H9 (cell line): ENCODE data around the gene ESRP2. TPM values are rescaled to one million over a fixed set of nuclear protein-coding genes. Genes with fewer than 3 reads are reported as not detected.

ENCODE experiments used
- DNase-seq: peaks from one replicate; pipeline ENCODE4 v3.0.0-alpha.2; 2017
- H2AFZ ChIP-seq: one replicate; pipeline ENCODE4 v1.6.1; 2013; ENCODE audit warnings: mild to moderate bottlenecking, low read length, control low read depth, moderate library complexity
- H2AK5ac ChIP-seq: 2 replicates; pipeline ENCODE4 v1.6.1; 2013; ENCODE audit warnings: low read length, control low read depth, mixed read lengths; ENCODE audit not compliant: insufficient read length
- H2BK120ac ChIP-seq: one replicate; pipeline ENCODE4 v1.6.1; 2013; ENCODE audit warnings: low read depth, mild to moderate bottlenecking, low read length, control low read depth, inconsistent platforms; ENCODE audit not compliant: poor library complexity, severe bottlenecking
- H2BK12ac ChIP-seq: 2 replicates; pipeline ENCODE4 v1.6.1; 2013; ENCODE audit warnings: low read length, control low read depth, mixed read lengths, low read depth; ENCODE audit not compliant: insufficient read length
- H2BK15ac ChIP-seq: 2 replicates; pipeline ENCODE4 v1.6.1; 2013; ENCODE audit warnings: low read depth, low read length, control low read depth
- H2BK20ac ChIP-seq: one replicate; pipeline ENCODE4 v1.6.1; 2013; ENCODE audit warnings: low read depth, mild to moderate bottlenecking, low read length, control low read depth, inconsistent platforms; ENCODE audit not compliant: poor library complexity, severe bottlenecking
- H2BK5ac ChIP-seq: 2 replicates; pipeline ENCODE4 v1.6.1; 2013; ENCODE audit warnings: low read length, control low read depth, mixed read lengths; ENCODE audit not compliant: insufficient read length
- H3K14ac ChIP-seq: 2 replicates; pipeline ENCODE4 v1.6.1; 2013; ENCODE audit warnings: low read length, control low read depth; ENCODE audit not compliant: insufficient read depth
- H3K18ac ChIP-seq: 2 replicates; pipeline ENCODE4 v1.6.1; 2013; ENCODE audit warnings: low read depth, mild to moderate bottlenecking, mixed read lengths, low read length, control low read depth; ENCODE audit not compliant: insufficient read length
- H3K23ac ChIP-seq: 2 replicates; pipeline ENCODE4 v1.6.1; 2013; ENCODE audit warnings: low read length, control low read depth, mixed read lengths, low read depth; ENCODE audit not compliant: insufficient read length
- H3K23me2 ChIP-seq: 2 replicates; pipeline ENCODE4 v1.6.1; 2013; ENCODE audit warnings: low read depth, mild to moderate bottlenecking, mixed read lengths, low read length, control low read depth; ENCODE audit not compliant: insufficient read length, poor library complexity, severe bottlenecking
- H3K27ac ChIP-seq: 2 replicates; pipeline ENCODE4 v1.5.1; 2013; ENCODE audit warnings: low read length, control low read depth, mixed read lengths, low read depth; ENCODE audit not compliant: insufficient read length
- H3K27me3 ChIP-seq: 2 replicates; pipeline ENCODE4 v1.6.1; 2013; ENCODE audit warnings: low read length, control low read depth, inconsistent platforms; ENCODE audit not compliant: insufficient read depth
- H3K4ac ChIP-seq: 2 replicates; pipeline ENCODE4 v1.6.1; 2013; ENCODE audit warnings: low read depth, mild to moderate bottlenecking, control low read depth, inconsistent platforms, low read length, moderate library complexity
- H3K4me1 ChIP-seq: 2 replicates; pipeline ENCODE4 v1.6.1; 2013; ENCODE audit warnings: low read length, control low read depth, inconsistent platforms; ENCODE audit not compliant: insufficient read depth
- H3K4me2 ChIP-seq: 2 replicates; pipeline ENCODE4 v1.6.1; 2013; ENCODE audit warnings: low read length, control low read depth, mixed read lengths; ENCODE audit not compliant: insufficient read length, insufficient read depth
- H3K56ac ChIP-seq: 2 replicates; pipeline ENCODE4 v1.6.1; 2013; ENCODE audit warnings: low read depth, mild to moderate bottlenecking, mixed read lengths, low read length, control low read depth; ENCODE audit not compliant: insufficient read length
- H3K79me1 ChIP-seq: 2 replicates; pipeline ENCODE4 v1.6.1; 2013; ENCODE audit warnings: low read depth, mild to moderate bottlenecking, moderate library complexity, low read length, control low read depth, inconsistent platforms; ENCODE audit not compliant: insufficient read depth, poor library complexity, severe bottlenecking
- H3K79me2 ChIP-seq: 2 replicates; pipeline ENCODE4 v1.6.1; 2013; ENCODE audit warnings: low read length, control low read depth, inconsistent platforms; ENCODE audit not compliant: insufficient read depth
- H3K9ac ChIP-seq: 2 replicates; pipeline ENCODE4 v1.6.1; 2013; ENCODE audit warnings: low read length, control low read depth, mixed read lengths; ENCODE audit not compliant: insufficient read length; ENCODE audit errors: extremely low read depth
- H3K9me3 ChIP-seq: one replicate; pipeline ENCODE4 v1.6.1; 2013; ENCODE audit warnings: low read depth, low read length, inconsistent platforms; ENCODE audit not compliant: control insufficient read depth
- H3T11ph ChIP-seq: one replicate; pipeline ENCODE4 v1.6.1; 2013; ENCODE audit warnings: mild to moderate bottlenecking, low read length, control low read depth, inconsistent platforms
- H4K20me1 ChIP-seq: one replicate; pipeline ENCODE4 v1.6.1; 2013; ENCODE audit not compliant: control insufficient read depth, insufficient read length, insufficient read depth
- H4K5ac ChIP-seq: 2 replicates; pipeline ENCODE4 v1.6.1; 2013; ENCODE audit warnings: low read depth, mild to moderate bottlenecking, mixed read lengths, low read length, control low read depth; ENCODE audit not compliant: insufficient read length
- H4K8ac ChIP-seq: replicated peaks from 2 replicates; pipeline ENCODE4 v1.6.1; 2013; ENCODE audit warnings: low read length, control low read depth, mixed read lengths, low read depth; ENCODE audit not compliant: insufficient read length
- H4K91ac ChIP-seq: 2 replicates; pipeline ENCODE4 v1.6.1; 2013; ENCODE audit warnings: low read depth, mild to moderate bottlenecking, moderate library complexity, mixed read lengths, low read length, control low read depth; ENCODE audit not compliant: insufficient read length
- H3K27ac Mint-ChIP-seq, 3 experiments: 2 replicates in 2 of 3; 3 replicates in 1 of 3; pipeline ENCODE4 v1.8.0; 2020 to 2021; ENCODE audit warnings: mixed read lengths in 3 of 3, mild to moderate bottlenecking in 1 of 3, moderate library complexity in 1 of 3
- H3K27me3 Mint-ChIP-seq: 2 replicates; pipeline ENCODE4 v1.8.0; 2021; ENCODE audit warnings: low read depth, mild to moderate bottlenecking, moderate library complexity, mixed read lengths
- H3K36me3 Mint-ChIP-seq, 3 experiments: 2 replicates in 2 of 3; 3 replicates in 1 of 3; pipeline ENCODE4 v1.8.0; 2020 to 2021; ENCODE audit warnings: low read depth in 3 of 3, mixed read lengths in 3 of 3; ENCODE audit not compliant: insufficient read depth in 1 of 3
- H3K4me1 Mint-ChIP-seq, 2 experiments: 2 replicates each; pipeline ENCODE4 v1.8.0; 2020; ENCODE audit warnings: mixed read lengths in 2 of 2
- H3K4me3 Mint-ChIP-seq, 2 experiments: 2 replicates in 1 of 2; 3 replicates in 1 of 2; pipeline ENCODE4 v1.8.0; 2020 to 2021; ENCODE audit warnings: mild to moderate bottlenecking in 2 of 2, mixed read lengths in 2 of 2, moderate library complexity in 1 of 2
- H3K9me3 Mint-ChIP-seq, 2 experiments: 2 replicates in 1 of 2; 3 replicates in 1 of 2; pipeline ENCODE4 v1.8.0; 2020; ENCODE audit warnings: mild to moderate bottlenecking in 2 of 2, mixed read lengths in 2 of 2, moderate library complexity in 1 of 2
- WGBS: extraction: QIAGEN DNeasy Blood & Tissue Kit; methylation state at CpG from one replicate; pipeline ENCODE4 v1.1.7; 2013; ENCODE audit warnings: missing lambda C conversion rate, low lambda C conversion rate, mixed read lengths; ENCODE audit not compliant: insufficient read length; ENCODE audit errors: extremely low coverage; 5-methylcytosine and 5-hydroxymethylcytosine counted together
- total RNA-seq: library from RNA; stranded (reverse); gene quantifications from 2 replicates; pipeline ENCODE4 v1.2.1, GENCODE V29; 2021
- TF ChIP-seq, protein P1 (sequence below): fragments of 200-600 bp; sonication (generic); conservative IDR thresholded peaks from 3 replicates; pipeline ENCODE4 v1.8.0; 2021; ENCODE audit warnings: antibody characterized with exemption, mild to moderate bottlenecking

ESRP2 gene
- total RNA-seq, 1 experiment from 2014 or later: 59.5 TPM

DNA sequence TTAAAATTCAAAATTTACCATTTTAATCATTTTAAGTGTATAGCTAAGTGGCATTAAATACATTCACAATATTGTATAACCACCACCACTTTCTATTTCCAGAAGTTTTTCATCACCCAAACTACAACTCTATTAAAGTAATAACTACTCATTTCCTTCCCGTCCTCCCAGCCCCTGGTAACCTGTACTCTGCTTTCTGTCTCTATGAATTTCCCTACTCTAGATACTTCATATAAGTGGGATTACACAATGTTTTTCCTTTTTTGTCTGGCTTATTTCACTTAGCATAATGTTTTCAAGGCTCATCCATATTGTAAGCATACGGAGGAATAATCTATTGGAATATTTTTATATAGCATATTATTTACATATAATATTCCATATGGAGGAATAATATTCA lies 29.7 kb downstream of the ESRP2 start:
- Histone ChIP-seq H4K91ac (no peak overlapping the region), H2BK5ac (no peak overlapping the region), H3K23ac (no peak overlapping the region), H3K27me3 (no peaks in the 10 kb centered on the region), H3T11ph (no peak overlapping the region), H4K5ac (no peak overlapping the region), H4K8ac (no peak overlapping the region), H2AFZ (no peak overlapping the region), H3K4ac (no peak overlapping the region), H2BK15ac (no peak overlapping the region), H3K27ac (no peak overlapping the region), H3K56ac (no peak overlapping the region), H2BK120ac (no peak overlapping the region), H3K4me2 (no peak overlapping the region), H3K4me1 (no peaks in the 10 kb centered on the region), H4K20me1 (no peaks in the 10 kb centered on the region), H3K23me2 (no peaks in the 10 kb centered on the region), H3K9me3 (no peaks in the 10 kb centered on the region), H2AK5ac (no peak overlapping the region), H3K18ac (no peak overlapping the region), H2BK20ac (no peak overlapping the region), H3K14ac (no peak overlapping the region), H2BK12ac (no peak overlapping the region), H3K79me1 (no peaks in the 10 kb centered on the region), H3K9ac (no peak overlapping the region), H3K79me2 (no peaks in the 10 kb centered on the region)
- Mint-ChIP-seq H3K27me3 (no peaks in the 10 kb centered on the region), H3K4me3 (no peak overlapping the region), H3K27ac (no peak overlapping the region), H3K4me1 (no peaks in the 10 kb centered on the region), H3K36me3 (no peaks in the 10 kb centered on the region), H3K9me3 (no peaks in the 10 kb centered on the region)
- no CpG with 5 or more reads among the region's 2 CpGs for WGBS
- DNase-seq: no peak
- TF ChIP-seq, protein P1, sequence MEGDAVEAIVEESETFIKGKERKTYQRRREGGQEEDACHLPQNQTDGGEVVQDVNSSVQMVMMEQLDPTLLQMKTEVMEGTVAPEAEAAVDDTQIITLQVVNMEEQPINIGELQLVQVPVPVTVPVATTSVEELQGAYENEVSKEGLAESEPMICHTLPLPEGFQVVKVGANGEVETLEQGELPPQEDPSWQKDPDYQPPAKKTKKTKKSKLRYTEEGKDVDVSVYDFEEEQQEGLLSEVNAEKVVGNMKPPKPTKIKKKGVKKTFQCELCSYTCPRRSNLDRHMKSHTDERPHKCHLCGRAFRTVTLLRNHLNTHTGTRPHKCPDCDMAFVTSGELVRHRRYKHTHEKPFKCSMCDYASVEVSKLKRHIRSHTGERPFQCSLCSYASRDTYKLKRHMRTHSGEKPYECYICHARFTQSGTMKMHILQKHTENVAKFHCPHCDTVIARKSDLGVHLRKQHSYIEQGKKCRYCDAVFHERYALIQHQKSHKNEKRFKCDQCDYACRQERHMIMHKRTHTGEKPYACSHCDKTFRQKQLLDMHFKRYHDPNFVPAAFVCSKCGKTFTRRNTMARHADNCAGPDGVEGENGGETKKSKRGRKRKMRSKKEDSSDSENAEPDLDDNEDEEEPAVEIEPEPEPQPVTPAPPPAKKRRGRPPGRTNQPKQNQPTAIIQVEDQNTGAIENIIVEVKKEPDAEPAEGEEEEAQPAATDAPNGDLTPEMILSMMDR: no peak
